A549 (cell line): ENCODE data around the gene MNS1. TPM values are rescaled to one million over a fixed set of nuclear protein-coding genes. Genes with fewer than 3 reads are reported as not detected.

Source experiments
- ATAC-seq, 2 experiments: fragments of 200-7000 bp in 1 of 2; fragments of >200 bp in 1 of 2; cut with Nextera tagmentation in 1 of 2; cut with Tn5 transposase in 1 of 2; 3 replicates each; pipeline versions ENCODE4 v1.8.0 to v1.9.1; 2018 to 2020; ENCODE audit warnings: mild to moderate bottlenecking in 1 of 2, moderate library complexity in 1 of 2
- CTCF ChIA-PET: fragments of 300-600 bp; sonication (Branson Sonifier 250); formaldehyde crosslinking; extraction: SDS; loops from one replicate; lab custom pipeline; 2021; ENCODE audit warnings: antibody characterized with exemption, inconsistent platforms; lab: Yijun Ruan, JAX
- POLR2A ChIA-PET: fragments of 350-600 bp; formaldehyde crosslinking; extraction: SDS; loops from one replicate; lab custom pipeline; 2021; ENCODE audit warnings: antibody characterized with exemption, inconsistent platforms; lab: Yijun Ruan, JAX
- DNase-seq, 2 experiments: peaks; one replicate each; pipeline versions ENCODE4 v3.0.0 to v3.0.0-alpha.2; 2011 to 2016; ENCODE audit warnings: low read depth in 1 of 2, low spot score in 1 of 2
- FAIRE-seq: peaks from 2 replicates; lab custom pipeline; 2011; peaks lifted over from hg19 to GRCh38; lab: Jason Lieb, UNC
- H3K27ac ChIP-seq, 2 experiments: fragments of >200 bp; sonication (Bioruptor Twin); formaldehyde crosslinking; 3 replicates each; pipeline ENCODE4 v1.5.1; 2016 to 2017
- H3K4me1 ChIP-seq: fragments of >200 bp; sonication (Bioruptor Twin); formaldehyde crosslinking; 3 replicates; pipeline ENCODE4 v1.6.1; 2016
- H3K4me2 ChIP-seq: fragments of >200 bp; sonication (Bioruptor Twin); formaldehyde crosslinking; 3 replicates; pipeline ENCODE4 v1.6.1; 2016
- H3K4me3 ChIP-seq: fragments of >200 bp; sonication (Bioruptor Twin); formaldehyde crosslinking; 3 replicates; pipeline ENCODE4 v1.5.1; 2016
- H3K9me3 ChIP-seq: fragments of >200 bp; sonication (Bioruptor Twin); formaldehyde crosslinking; 3 replicates; pipeline ENCODE4 v1.6.1; 2016
- BHLHE40 ChIP-seq: IDR thresholded peaks from 2 replicates; pipeline ENCODE4 v1.6.1; 2012; ENCODE audit warnings: low read depth, low read length, inconsistent platforms
- CBX8 ChIP-seq: fragments of 200-600 bp; sonication (generic); IDR thresholded peaks from 2 replicates; pipeline ENCODE4 v1.6.1; 2016
- CHD2 ChIP-seq: fragments of 150-350 bp; IDR thresholded peaks from 2 replicates; pipeline ENCODE4 v1.6.1; 2014; ENCODE audit warnings: low read length; ENCODE audit not compliant: partially characterized antibody
- ESRRA ChIP-seq: fragments of 150-350 bp; IDR thresholded peaks from 2 replicates; pipeline ENCODE4 v1.6.1; 2014; ENCODE audit warnings: mild to moderate bottlenecking, low read length, borderline replicate concordance
- FOSL2 ChIP-seq, 2 experiments: fragments of 450-650 bp in 1 of 2; fragments of >200 bp in 1 of 2; sonication (Bioruptor Twin) in 1 of 2; formaldehyde crosslinking; IDR thresholded peaks; 2 replicates each; pipeline versions ENCODE4 v1.5.0 to v1.6.1; 2016 to 2020; ENCODE audit warnings: mild to moderate bottlenecking in 1 of 2, moderate library complexity in 1 of 2
- HDAC2 ChIP-seq: fragments of 200-600 bp; sonication (generic); IDR thresholded peaks from 2 replicates; pipeline ENCODE4 v1.6.1; 2016
- HOXB5 ChIP-seq: fragments of 250-450 bp; sonication (Bioruptor Pico); IDR thresholded peaks from 2 replicates; pipeline ENCODE4 v1.5.0; 2020; ENCODE audit warnings: mild to moderate bottlenecking, moderate library complexity
- JUN ChIP-seq, 2 experiments: fragments of >200 bp; sonication (Bioruptor Twin); formaldehyde crosslinking; IDR thresholded peaks; 2 replicates in 1 of 2; 3 replicates in 1 of 2; pipeline ENCODE4 v1.6.1; 2016 to 2017
- JUNB ChIP-seq: fragments of >200 bp; sonication (Bioruptor Twin); formaldehyde crosslinking; IDR thresholded peaks from 2 replicates; pipeline ENCODE4 v1.6.1; 2016
- MAFK ChIP-seq: fragments of 450-650 bp; IDR thresholded peaks from 2 replicates; pipeline ENCODE4 v1.6.1; 2014; ENCODE audit not compliant: partially characterized antibody
- NFE2L2 ChIP-seq: fragments of 150-350 bp; conservative IDR thresholded peaks from 2 replicates; pipeline ENCODE4 v1.6.1; 2014; ENCODE audit warnings: low read length
- NR3C1 ChIP-seq: fragments of >200 bp; sonication (Bioruptor Twin); formaldehyde crosslinking; IDR thresholded peaks from 3 replicates; pipeline ENCODE4 v1.6.1; 2017
- PHF8 ChIP-seq: fragments of 200-600 bp; sonication (generic); IDR thresholded peaks from 2 replicates; pipeline ENCODE4 v1.6.1; 2016; ENCODE audit warnings: low read depth, mild to moderate bottlenecking, antibody characterized with exemption, moderate library complexity, borderline replicate concordance
- POLR2A ChIP-seq: IDR thresholded peaks from 2 replicates; pipeline ENCODE4 v1.6.1; 2012; ENCODE audit warnings: mild to moderate bottlenecking, low read length
- POLR2AphosphoS2 ChIP-seq: conservative IDR thresholded peaks from 2 replicates; pipeline ENCODE4 v1.6.1; 2012; ENCODE audit warnings: low read length, improper control_type of control experiment, inconsistent platforms
- RAD21 ChIP-seq, 2 experiments: fragments of >200 bp in 1 of 2; sonication (Bioruptor Twin) in 1 of 2; formaldehyde crosslinking in 1 of 2; IDR thresholded peaks in 1 of 2; conservative IDR thresholded peaks in 1 of 2; 2 replicates in 1 of 2; 3 replicates in 1 of 2; pipeline ENCODE4 v1.6.1; 2012 to 2018; ENCODE audit warnings: inconsistent platforms in 1 of 2
- SMC3 ChIP-seq: fragments of >200 bp; sonication (Bioruptor Twin); formaldehyde crosslinking; IDR thresholded peaks from 3 replicates; pipeline ENCODE4 v1.6.1; 2018; ENCODE audit warnings: inconsistent platforms
- TFCP2L1 ChIP-seq: fragments of 250-450 bp; sonication (Bioruptor Pico); IDR thresholded peaks from 2 replicates; pipeline ENCODE4 v1.5.0; 2021; ENCODE audit warnings: mild to moderate bottlenecking
- TP53 ChIP-seq: fragments of 250-450 bp; sonication (Bioruptor Pico); IDR thresholded peaks from 2 replicates; pipeline ENCODE4 v1.5.0; 2021; ENCODE audit warnings: mild to moderate bottlenecking, moderate library complexity
- ZFP36 ChIP-seq: fragments of 450-650 bp; IDR thresholded peaks from 2 replicates; pipeline ENCODE4 v1.6.1; 2014; ENCODE audit warnings: borderline replicate concordance; ENCODE audit not compliant: partially characterized antibody
- WGBS: methylation state at CpG from one replicate; pipeline ENCODE4 v1.1.6; 2017; ENCODE audit errors: missing lambda C conversion rate; 5-methylcytosine and 5-hydroxymethylcytosine counted together
- polyA plus RNA-seq, 4 experiments: library from polyadenylated mRNA; depleted of rRNA in 3 of 4; stranded (reverse); fragments of >200 nt; fragmentation: RNase III in 1 of 4; extraction: RNeasy Plus Mini Kit Qiagen cat#74134 plus additional on column Dnase treatment in 1 of 4; gene quantifications; 2 replicates in 3 of 4; 3 replicates in 1 of 4; pipeline ENCODE4 v1.2.3, GENCODE V29; 2011 to 2017
- TF ChIP-seq, protein P1 (sequence below): IDR thresholded peaks from 2 replicates; pipeline ENCODE4 v1.6.1; 2012
- TF ChIP-seq, protein P2 (sequence below): fragments of >200 bp; sonication (Bioruptor Twin); formaldehyde crosslinking; IDR thresholded peaks from 3 replicates; pipeline ENCODE4 v1.5.1; 2016
- TF ChIP-seq, protein P3 (sequence below): fragments of >200 bp; sonication (Bioruptor Twin); formaldehyde crosslinking; IDR thresholded peaks from 3 replicates; pipeline ENCODE4 v1.6.1; 2016

The MNS1 gene
- polyA plus RNA-seq, 2 of the 4 experiments (the other 2 are of a cell fraction), result 4.4 to 5.2 TPM

DNA sequence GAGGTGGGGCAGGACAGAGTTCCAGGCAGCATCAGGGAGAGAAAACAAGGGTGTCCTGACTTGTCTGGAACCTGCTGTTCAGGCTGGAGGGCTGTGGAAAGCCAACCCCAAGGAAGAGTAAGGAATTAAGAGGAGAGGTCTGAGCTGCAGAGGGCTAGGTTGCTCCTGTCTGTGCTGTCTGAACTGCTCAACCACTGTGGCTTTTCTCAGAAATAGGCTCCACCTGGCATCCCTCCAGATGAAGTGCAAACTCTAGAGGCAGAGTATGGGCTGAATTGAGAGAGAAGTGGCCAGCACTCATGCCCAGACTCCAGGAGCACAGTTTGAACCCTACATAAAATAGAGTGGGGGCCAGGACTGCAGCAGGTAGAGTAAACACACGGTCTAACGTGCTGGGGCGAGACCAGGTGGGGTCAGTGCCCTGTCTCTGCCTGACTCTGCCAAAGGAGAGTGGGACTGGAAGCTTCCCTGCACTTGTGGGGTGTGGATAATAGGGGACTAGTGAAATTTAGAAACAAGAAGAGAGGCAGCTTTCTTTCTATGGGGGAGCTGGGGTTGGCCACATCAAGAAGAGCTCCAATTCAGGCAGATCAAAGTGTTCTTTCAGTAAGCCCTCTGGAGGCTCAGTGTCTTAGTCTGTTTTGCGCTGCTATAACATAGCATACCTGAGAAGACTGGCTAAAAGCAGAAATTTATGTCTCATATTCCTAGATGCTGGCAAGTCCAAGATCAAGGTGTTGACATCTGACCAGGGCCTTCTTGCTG lies 28.0 kb upstream of the MNS1 start (continued):
- TF ChIP-seq, protein P1, sequence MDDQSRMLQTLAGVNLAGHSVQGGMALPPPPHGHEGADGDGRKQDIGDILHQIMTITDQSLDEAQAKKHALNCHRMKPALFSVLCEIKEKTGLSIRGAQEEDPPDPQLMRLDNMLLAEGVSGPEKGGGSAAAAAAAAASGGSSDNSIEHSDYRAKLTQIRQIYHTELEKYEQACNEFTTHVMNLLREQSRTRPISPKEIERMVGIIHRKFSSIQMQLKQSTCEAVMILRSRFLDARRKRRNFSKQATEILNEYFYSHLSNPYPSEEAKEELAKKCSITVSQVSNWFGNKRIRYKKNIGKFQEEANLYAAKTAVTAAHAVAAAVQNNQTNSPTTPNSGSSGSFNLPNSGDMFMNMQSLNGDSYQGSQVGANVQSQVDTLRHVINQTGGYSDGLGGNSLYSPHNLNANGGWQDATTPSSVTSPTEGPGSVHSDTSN, result no peak
- TF ChIP-seq ESRRA, result no peak

DNA sequence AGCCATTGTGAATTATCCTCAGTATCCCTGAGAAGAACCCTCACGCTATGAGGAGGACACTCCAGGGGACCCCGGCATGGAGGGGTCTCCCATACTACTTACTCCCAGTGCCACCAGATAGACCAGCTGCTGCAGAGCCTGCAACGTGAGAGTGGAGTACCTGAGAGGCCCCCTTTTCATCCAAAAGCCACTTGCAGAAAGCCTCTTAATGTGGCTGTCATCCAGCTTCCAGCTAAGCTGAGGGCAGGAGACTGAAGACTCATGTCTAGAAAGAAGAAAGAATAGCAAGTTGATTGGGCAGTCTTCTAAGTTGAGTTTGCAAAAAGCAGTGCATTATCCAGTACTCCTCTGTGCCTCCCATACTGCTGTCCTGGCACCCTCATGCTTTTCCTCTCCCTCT lies 27.3 kb upstream of the MNS1 start:
- CTCF ChIA-PET, result interaction anchor here (0.9 to 3.8 kb wide), 21 partner anchors 8 to 1035 kb away, joined by 3 to 26 read pairs (median 4); partner anchors contain the start of gene MNS1
- no peak overlapping the region for H3K27ac ChIP-seq
- no peak overlapping the region for H3K4me3 ChIP-seq
- WGBS, result 34% methylated on average over 3 of the region's 3 CpGs
- FAIRE-seq (no peak), ATAC-seq (no peak)
- TF ChIP-seq PHF8 (no peak), TFCP2L1 (CRISPR knock-in tag) (no peak), HDAC2 (no peak), TP53 (CRISPR knock-in tag) (no peak), JUNB (no peak), MAFK (no peak), JUN (IDR thresholded peaks at IDR 0.05) (no peak), FOSL2 (IDR thresholded peaks at IDR 0.05) (no peak), FOSL2 (CRISPR knock-in tag; IDR thresholded peaks at IDR 0.05) (no peak), ZFP36 (no peak), HOXB5 (no peak), CHD2 (no peak), CBX8 (no peak), NR3C1 (no peak), NFE2L2 (no peak), POLR2A (no peak), POLR2AphosphoS2 (no peak)
- TF ChIP-seq, all 56 proteins: peak for 0
- DNase-seq, result no peak
- H3K4me2 ChIP-seq, result no peak overlapping the region
- H3K4me1 ChIP-seq, result 0 out of 3 replicates have a peak, but pooled peaks cover 3% of the 10 kb centered on the region
- POLR2A ChIA-PET, result no interaction called here
- H3K9me3 ChIP-seq, result no peaks in the 10 kb centered on the region

DNA sequence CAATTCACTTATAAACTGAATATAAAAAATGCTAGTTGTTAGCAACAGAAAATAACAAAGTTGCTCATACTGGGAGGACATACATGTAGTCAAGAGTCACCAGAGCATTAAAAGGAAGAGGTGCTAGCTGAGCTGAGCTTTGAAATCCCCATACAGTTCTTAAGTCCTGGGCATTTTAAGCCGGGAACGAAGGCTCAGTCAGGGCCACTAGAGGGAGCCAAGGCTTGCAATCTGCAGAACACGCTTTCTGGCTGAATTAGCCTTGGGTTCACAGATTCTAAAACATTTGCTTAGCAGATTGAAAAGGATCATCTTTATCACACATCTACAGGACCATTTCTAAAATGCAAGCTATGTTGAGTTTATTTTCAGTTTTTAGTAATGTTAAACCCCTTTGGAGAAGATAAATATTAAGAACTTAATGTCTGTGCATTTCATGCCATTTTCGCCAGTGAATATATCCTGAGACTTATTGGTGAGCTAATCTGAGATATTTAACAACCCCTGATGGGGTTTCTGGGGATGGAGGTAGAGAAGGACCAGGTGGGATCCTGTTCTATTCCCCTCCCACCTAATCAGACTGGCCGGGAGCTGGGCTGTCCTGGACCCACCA lies 26.3 kb upstream of the MNS1 start:
- H3K9me3 ChIP-seq, result no peaks in the 10 kb centered on the region
- no peak overlapping the region for H3K4me3 ChIP-seq
- H3K4me1 ChIP-seq, result 0 out of 3 replicates have a peak, but pooled peaks cover 3% of the 10 kb centered on the region
- FAIRE-seq (peak; percentile 99), DNase-seq (peak; percentile 84 to 89), ATAC-seq (peak; percentile 83 to 93)
- POLR2A ChIA-PET, result interaction anchor here (0.6 to 0.7 kb wide), 2 partner anchors 26 to 28 kb away, joined by 3 to 5 read pairs; partner anchors contain the start of gene MNS1
- H3K4me2 ChIP-seq, result no peak overlapping the region
- CTCF ChIA-PET, result interaction anchor here (0.5 to 3.8 kb wide), 71 partner anchors 9 to 1070 kb away, joined by 3 to 26 read pairs (median 4); partner anchors contain the start of gene MNS1
- WGBS, result 29% methylated on average over 5 of the region's 5 CpGs
- TF ChIP-seq, protein P2, sequence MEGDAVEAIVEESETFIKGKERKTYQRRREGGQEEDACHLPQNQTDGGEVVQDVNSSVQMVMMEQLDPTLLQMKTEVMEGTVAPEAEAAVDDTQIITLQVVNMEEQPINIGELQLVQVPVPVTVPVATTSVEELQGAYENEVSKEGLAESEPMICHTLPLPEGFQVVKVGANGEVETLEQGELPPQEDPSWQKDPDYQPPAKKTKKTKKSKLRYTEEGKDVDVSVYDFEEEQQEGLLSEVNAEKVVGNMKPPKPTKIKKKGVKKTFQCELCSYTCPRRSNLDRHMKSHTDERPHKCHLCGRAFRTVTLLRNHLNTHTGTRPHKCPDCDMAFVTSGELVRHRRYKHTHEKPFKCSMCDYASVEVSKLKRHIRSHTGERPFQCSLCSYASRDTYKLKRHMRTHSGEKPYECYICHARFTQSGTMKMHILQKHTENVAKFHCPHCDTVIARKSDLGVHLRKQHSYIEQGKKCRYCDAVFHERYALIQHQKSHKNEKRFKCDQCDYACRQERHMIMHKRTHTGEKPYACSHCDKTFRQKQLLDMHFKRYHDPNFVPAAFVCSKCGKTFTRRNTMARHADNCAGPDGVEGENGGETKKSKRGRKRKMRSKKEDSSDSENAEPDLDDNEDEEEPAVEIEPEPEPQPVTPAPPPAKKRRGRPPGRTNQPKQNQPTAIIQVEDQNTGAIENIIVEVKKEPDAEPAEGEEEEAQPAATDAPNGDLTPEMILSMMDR, result peak; percentile 93
- TF ChIP-seq RAD21 (conservative IDR thresholded peaks at IDR 0.05 in 1 of 2, IDR thresholded peaks at IDR 0.05 in 1 of 2) (peak; percentile 77 to 83), SMC3 (peak; percentile 72), BHLHE40 (no peak)
- TF ChIP-seq, protein P3, sequence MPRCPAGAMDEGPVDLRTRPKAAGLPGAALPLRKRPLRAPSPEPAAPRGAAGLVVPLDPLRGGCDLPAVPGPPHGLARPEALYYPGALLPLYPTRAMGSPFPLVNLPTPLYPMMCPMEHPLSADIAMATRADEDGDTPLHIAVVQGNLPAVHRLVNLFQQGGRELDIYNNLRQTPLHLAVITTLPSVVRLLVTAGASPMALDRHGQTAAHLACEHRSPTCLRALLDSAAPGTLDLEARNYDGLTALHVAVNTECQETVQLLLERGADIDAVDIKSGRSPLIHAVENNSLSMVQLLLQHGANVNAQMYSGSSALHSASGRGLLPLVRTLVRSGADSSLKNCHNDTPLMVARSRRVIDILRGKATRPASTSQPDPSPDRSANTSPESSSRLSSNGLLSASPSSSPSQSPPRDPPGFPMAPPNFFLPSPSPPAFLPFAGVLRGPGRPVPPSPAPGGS, result no peak
- no peak overlapping the region for H3K27ac ChIP-seq
